AG08395 (cell line): ENCODE results near the gene TXK.
"Not testable (repeated sequence)": the region's sequence is repeated elsewhere in the genome, so short reads cannot be mapped to it uniquely, and the experiment has no call there.

Experiments
- DNase-seq: peaks from one replicate; pipeline ENCODE4 v3.0.0; 2012; ENCODE audit warnings: mixed read lengths, low spot score

TXK gene

GRCh38 chr4:48134081-48134480 is at the start of gene TXK:
TSS of gene TXK (minus strand) at chr4:48134250. CDS start at chr4:48134170, 80 bp downstream.
- DNase-seq = no peak

GRCh38 chr4:48180234-48180633 is 46.2 kb upstream of the TXK start:
- no peak for DNase-seq

- no peak for DNase-seq
These were observed 44.9 kb upstream of the TXK start for GRCh38 chr4:48178931-48179330.

- no peak for DNase-seq
These were observed 41.8 kb upstream of the TXK start for GRCh38 chr4:48175806-48176205.

- no peak for DNase-seq
These were observed 41.3 kb upstream of the TXK start for GRCh38 chr4:48175328-48175727.

- DNase-seq = peak; percentile 32
These were observed 39.3 kb upstream of the TXK start for GRCh38 chr4:48173056-48173991.

GRCh38 chr4:48172651-48173050 is 38.6 kb upstream of the TXK start:
- DNase-seq = no peak

- no peak for DNase-seq
These were observed 35.6 kb upstream of the TXK start for GRCh38 chr4:48169636-48170035.

- DNase-seq = no peak
These were observed 33.7 kb upstream of the TXK start for GRCh38 chr4:48167538-48168263.

- DNase-seq = not testable (repeated sequence)
These were observed 30.5 kb upstream of the TXK start for GRCh38 chr4:48164561-48164960.

GRCh38 chr4:48163746-48164145 is 29.7 kb upstream of the TXK start:
- no peak for DNase-seq

- DNase-seq = no peak
These were observed 28.1 kb upstream of the TXK start for GRCh38 chr4:48162162-48162561.

GRCh38 chr4:48157271-48157670 is 23.2 kb upstream of the TXK start:
- DNase-seq = no peak

- DNase-seq = no peak
These were observed 22.4 kb upstream of the TXK start for GRCh38 chr4:48156423-48156822.

GRCh38 chr4:48153791-48154550 is 19.9 kb upstream of the TXK start:
- DNase-seq = no peak

GRCh38 chr4:48152259-48152658 is 18.2 kb upstream of the TXK start:
- DNase-seq = no peak

- DNase-seq = no peak
These were observed 15.8 kb upstream of the TXK start for GRCh38 chr4:48149827-48150370.

GRCh38 chr4:48147621-48148020 is 13.6 kb upstream of the TXK start:
- DNase-seq = no peak

- DNase-seq = peak; percentile 73
These were observed 7.0 kb upstream of the TXK start for GRCh38 chr4:48141048-48141447.

- peak; percentile 31 for DNase-seq
These were observed 5.6 kb upstream of the TXK start for GRCh38 chr4:48139691-48140090.

GRCh38 chr4:48138936-48139335 is 4.9 kb upstream of the TXK start:
- no peak for DNase-seq

GRCh38 chr4:48138511-48138910 is 4.5 kb upstream of the TXK start:
- no peak for DNase-seq
